ENCODE results near the gene RRP1B.

RRP1B gene

DNA sequence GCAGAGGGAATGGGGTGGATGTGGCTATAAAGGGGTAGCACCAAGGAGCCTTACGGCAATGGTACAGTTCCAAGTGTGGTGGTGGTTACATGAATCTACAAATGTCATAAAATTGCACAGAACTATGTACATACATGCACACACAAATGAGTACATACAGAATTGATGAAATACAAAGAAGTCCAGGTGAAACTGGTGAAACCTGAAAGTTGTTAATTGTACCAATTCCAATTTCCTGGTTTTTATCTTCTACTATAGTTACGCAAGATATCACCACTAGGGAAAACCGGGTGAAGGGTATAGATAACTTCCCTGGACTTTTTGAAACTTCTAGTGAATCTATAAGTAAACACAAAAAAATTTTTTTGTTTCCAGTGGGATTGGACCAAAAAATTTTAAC lies 19.0 kb upstream of the RRP1B start:
- TF ChIP-seq, protein P1, sequence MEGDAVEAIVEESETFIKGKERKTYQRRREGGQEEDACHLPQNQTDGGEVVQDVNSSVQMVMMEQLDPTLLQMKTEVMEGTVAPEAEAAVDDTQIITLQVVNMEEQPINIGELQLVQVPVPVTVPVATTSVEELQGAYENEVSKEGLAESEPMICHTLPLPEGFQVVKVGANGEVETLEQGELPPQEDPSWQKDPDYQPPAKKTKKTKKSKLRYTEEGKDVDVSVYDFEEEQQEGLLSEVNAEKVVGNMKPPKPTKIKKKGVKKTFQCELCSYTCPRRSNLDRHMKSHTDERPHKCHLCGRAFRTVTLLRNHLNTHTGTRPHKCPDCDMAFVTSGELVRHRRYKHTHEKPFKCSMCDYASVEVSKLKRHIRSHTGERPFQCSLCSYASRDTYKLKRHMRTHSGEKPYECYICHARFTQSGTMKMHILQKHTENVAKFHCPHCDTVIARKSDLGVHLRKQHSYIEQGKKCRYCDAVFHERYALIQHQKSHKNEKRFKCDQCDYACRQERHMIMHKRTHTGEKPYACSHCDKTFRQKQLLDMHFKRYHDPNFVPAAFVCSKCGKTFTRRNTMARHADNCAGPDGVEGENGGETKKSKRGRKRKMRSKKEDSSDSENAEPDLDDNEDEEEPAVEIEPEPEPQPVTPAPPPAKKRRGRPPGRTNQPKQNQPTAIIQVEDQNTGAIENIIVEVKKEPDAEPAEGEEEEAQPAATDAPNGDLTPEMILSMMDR (conservative IDR thresholded peaks at IDR 0.05; ENCODE audit: low read depth, low read length): no peak
- no peak overlapping the region for H3K4me3 ChIP-seq (ENCODE audit: low read depth, low read length)
- no peak for DNase-seq (ENCODE audit: low read depth)

DNA sequence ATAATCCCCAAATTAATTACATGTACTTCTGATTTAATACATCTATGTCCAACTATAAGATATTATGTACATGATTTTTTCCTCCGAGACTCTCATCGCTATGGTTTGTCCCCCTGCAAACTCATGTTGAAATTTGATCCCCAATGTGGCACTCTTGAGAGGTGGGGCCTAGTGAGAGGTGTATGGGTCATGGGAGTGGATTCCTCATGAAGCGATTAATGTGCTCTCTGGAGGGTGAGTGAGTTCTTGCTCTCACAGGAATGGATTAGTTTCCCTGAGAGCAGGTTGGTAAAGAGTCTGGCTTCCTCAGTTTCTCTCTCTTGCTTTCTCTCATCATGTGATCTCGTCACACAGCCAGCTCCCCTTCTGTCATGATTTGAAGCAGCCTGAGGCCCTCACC lies 16.2 kb upstream of the RRP1B start:
- TF ChIP-seq, protein P1 (conservative IDR thresholded peaks at IDR 0.05; ENCODE audit: low read depth, low read length): no peak
- no peak for DNase-seq (ENCODE audit: low read depth)
- H3K4me3 ChIP-seq (ENCODE audit: low read depth, low read length): no peak overlapping the region

DNA sequence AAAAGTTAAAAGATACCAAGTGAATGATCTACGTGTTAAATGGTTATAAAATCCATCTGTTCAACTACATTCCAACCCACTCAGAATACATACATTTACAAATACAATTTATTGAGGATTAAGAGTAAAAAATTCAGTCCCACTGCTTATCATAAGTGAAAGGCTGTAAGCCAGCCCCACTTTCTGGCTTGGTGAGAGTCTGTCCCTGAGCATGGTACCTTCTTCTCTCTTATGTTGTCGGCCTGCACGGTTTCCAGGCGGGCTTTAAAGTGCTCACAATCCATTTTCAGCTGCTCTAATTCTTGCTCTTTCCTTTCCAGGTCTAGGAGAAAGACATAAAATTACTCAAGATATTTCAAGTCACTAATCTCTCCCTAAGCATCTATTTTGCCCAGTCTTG lies 15.3 kb upstream of the RRP1B start:
- TF ChIP-seq, protein P1 (conservative IDR thresholded peaks at IDR 0.05; ENCODE audit: low read depth, low read length): no peak
- no peak for DNase-seq (ENCODE audit: low read depth)

DNA sequence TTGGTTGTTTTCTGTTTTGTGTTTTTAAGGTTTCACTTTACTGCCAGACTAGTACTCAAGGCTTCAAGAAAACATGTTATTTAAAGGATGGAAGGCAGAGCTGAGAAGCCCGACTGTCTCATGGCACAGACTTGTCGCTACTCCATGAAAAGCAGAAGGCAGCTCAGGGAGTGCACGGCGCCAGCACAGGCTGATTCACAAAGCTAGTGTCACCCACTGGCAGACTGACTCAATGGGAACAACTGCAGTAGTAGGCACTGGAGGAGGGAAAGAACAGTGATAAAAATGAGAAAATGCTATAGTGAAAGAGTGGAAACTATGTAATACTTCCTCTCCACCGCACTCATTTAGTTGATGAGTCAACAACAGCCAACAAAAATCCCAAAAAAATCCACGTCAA lies 14.8 kb upstream of the RRP1B start:
- peak; percentile 61 for DNase-seq (ENCODE audit: low read depth)
- no peak overlapping the region for H3K4me3 ChIP-seq (ENCODE audit: low read depth, low read length)
- TF ChIP-seq, protein P1 (conservative IDR thresholded peaks at IDR 0.05; ENCODE audit: low read depth, low read length): no peak

More for the DNA sequence above, 15.3 kb upstream of the RRP1B start:
- H3K4me3 ChIP-seq (ENCODE audit: low read depth, low read length): no peak overlapping the region

DNA sequence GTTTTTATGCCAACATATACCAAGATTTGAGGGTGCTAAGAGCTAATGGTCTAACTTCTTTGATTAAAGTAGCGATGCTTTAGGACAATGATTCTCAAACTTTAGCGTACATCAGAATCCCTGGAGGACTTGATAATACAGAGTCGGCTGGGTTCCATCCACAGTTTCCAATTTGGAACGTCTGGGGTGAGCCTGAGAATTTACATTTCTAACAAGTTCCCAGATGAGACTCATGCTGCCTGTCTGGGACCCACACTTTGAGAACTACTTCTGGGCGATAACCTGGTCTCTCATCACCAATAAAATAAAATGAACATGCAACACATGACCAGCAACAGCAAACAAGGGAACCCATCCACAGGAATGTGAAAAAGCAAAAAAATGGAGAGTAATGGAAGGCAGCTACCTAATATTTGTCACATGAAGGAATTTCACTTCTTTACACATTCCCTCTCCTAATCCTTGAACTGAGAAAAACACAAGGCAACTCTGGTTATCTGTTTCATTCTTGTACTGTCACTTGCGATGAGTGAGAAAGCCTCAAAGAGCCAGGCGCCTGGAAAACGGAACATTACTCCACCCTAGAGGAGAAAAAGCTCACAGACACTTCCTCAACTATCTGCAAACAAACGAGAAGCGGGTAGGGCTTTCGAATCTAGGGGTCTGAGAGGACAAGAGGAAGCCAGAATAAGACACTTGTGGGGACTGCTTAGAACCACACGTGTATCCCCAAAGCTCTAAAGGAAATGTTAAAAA lies 14.0 kb upstream of the RRP1B start:
- H3K4me3 ChIP-seq (ENCODE audit: low read depth, low read length): no peak overlapping the region
- TF ChIP-seq, protein P1 (conservative IDR thresholded peaks at IDR 0.05; ENCODE audit: low read depth, low read length): peak; percentile 83
- DNase-seq (ENCODE audit: low read depth): peak; percentile 92

DNA sequence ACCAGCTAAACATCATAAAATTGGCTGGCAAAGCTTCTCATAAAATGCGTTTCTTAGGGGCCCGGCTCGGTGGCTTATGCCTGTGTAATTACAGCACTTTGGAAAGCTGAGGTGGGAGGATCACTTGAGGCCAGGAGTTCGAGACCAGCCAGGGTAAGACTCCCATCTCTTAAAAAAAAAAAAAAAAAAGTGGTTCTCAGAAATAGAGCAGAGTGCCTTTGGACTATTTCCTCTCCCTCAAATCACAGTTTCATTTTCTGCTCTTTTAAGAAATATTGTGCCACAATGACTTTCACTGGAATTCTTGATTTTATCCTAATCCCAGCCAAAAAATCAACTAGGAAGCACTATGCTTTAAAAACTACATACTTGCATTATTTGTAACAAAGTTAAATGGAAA lies 13.4 kb upstream of the RRP1B start:
- TF ChIP-seq, protein P1 (conservative IDR thresholded peaks at IDR 0.05; ENCODE audit: low read depth, low read length): no peak
- H3K4me3 ChIP-seq (ENCODE audit: low read depth, low read length): no peak overlapping the region
- no peak for DNase-seq (ENCODE audit: low read depth)

All from choroid plexus epithelial cell (primary cell).